DND-41 (cell line): ENCODE data around the gene WWP2.

ENCODE experiments used
- EZH2 ChIP-seq: IDR thresholded peaks from 3 replicates; pipeline ENCODE4 v1.6.1; 2012; ENCODE audit warnings: borderline replicate concordance, low read depth, mild to moderate bottlenecking, moderate library complexity, low read length, inconsistent platforms; ENCODE audit not compliant: severe bottlenecking
- TF ChIP-seq, protein P1 (sequence below): IDR thresholded peaks from 2 replicates; pipeline ENCODE4 v1.5.1; 2012; ENCODE audit warnings: borderline replicate concordance, low read length, moderate library complexity, mild to moderate bottlenecking; ENCODE audit not compliant: poor library complexity, severe bottlenecking; ENCODE audit errors: extremely low read depth

DNA sequence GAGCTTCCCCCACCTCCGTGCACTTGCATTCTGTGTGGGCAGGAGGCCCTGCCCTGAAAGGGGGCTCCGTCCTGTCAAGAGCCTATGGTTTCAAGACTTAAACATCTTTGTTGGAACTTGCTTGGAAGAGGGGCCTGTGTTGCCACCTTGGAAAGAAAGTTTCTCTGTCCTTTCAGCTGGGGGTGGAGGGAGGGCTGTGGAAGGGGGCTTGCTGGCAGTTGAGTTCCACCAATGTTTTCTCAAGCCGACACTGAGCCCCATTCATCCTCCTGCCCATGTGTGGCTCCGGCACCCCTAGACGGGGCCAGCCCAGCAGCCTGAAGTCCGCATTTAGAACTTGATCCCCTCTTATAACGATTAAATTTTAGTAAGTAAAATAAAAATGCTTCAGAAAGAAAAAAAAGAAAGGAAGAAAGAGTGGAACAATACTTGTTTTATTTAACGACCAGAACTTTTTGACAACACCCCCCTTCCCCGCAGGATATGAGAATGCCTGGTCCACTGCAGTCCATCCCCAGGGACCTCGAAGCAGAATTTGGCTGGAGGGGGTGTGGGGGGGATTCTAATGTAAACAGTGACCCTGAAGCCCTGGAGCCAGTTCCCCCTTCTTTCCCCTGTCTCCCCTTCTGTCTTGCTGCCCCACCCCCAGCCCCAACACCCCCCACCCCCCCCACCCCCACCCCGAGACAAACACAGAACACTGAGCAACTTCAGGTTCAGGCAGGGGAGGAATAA is 162.1 kb downstream of the WWP2 start:
- TF ChIP-seq, protein P1, sequence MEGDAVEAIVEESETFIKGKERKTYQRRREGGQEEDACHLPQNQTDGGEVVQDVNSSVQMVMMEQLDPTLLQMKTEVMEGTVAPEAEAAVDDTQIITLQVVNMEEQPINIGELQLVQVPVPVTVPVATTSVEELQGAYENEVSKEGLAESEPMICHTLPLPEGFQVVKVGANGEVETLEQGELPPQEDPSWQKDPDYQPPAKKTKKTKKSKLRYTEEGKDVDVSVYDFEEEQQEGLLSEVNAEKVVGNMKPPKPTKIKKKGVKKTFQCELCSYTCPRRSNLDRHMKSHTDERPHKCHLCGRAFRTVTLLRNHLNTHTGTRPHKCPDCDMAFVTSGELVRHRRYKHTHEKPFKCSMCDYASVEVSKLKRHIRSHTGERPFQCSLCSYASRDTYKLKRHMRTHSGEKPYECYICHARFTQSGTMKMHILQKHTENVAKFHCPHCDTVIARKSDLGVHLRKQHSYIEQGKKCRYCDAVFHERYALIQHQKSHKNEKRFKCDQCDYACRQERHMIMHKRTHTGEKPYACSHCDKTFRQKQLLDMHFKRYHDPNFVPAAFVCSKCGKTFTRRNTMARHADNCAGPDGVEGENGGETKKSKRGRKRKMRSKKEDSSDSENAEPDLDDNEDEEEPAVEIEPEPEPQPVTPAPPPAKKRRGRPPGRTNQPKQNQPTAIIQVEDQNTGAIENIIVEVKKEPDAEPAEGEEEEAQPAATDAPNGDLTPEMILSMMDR, result no peak
- TF ChIP-seq EZH2, result no peak
